Ramos (cell line): ENCODE measurements around the gene PLAC8L1.

Source experiments
- in situ Hi-C: fragments of 300-500 bp; cut with MboI; formaldehyde crosslinking; loops from one replicate; pipeline ENCODE4 v1.14.3; 2022; ENCODE audit warnings: low sequenced_read_pairs; ENCODE audit not compliant: unreplicated experiment

The PLAC8L1 gene

GRCh38 chr5:146048994-146049703 is 56.2 kb downstream of the PLAC8L1 start:
- in situ Hi-C loops: no loop called here

GRCh38 chr5:146047396-146047795 is 58.0 kb downstream of the PLAC8L1 start:
- in situ Hi-C loops: no loop called here

GRCh38 chr5:146043722-146044121 is 61.7 kb downstream of the PLAC8L1 start:
- in situ Hi-C loops: no loop called here

- in situ Hi-C loops: no loop called here
Measured at GRCh38 chr5:146042628-146043279, 62.6 kb downstream of the PLAC8L1 start.

- in situ Hi-C loops: no loop called here
Measured at GRCh38 chr5:146041180-146041789, 64.1 kb downstream of the PLAC8L1 start.

GRCh38 chr5:146040527-146040926 is 64.8 kb downstream of the PLAC8L1 start:
- in situ Hi-C loops: no loop called here

GRCh38 chr5:146039420-146039819 is 66.0 kb downstream of the PLAC8L1 start:
- in situ Hi-C loops: no loop called here

GRCh38 chr5:146034605-146035004 is 70.8 kb downstream of the PLAC8L1 start:
- in situ Hi-C loops: no loop called here
